ENCODE data around the gene LYPD6B. TPM values are rescaled to one million over a fixed set of nuclear protein-coding genes. Genes with fewer than 3 reads are reported as not detected.

The LYPD6B gene
- polyA plus RNA-seq, 1 experiment: 0.26 TPM

- POLR2A ChIA-PET: no interaction called here
These were observed 220.0 kb downstream of the LYPD6B start for GRCh38 chr2:149258531-149258930.

GRCh38 chr2:149259136-149259535 is 220.6 kb downstream of the LYPD6B start:
- no peaks in the 10 kb centered on the region for H3K27me3 ChIP-seq (ENCODE audit: control insufficient read depth, insufficient read depth, low read length)
- H3K4me3 ChIP-seq (ENCODE audit: low read depth, low read length): no peak overlapping the region
- no peak for TF ChIP-seq CTCF (IDR thresholded peaks at IDR 0.05; ENCODE audit: low read depth, low read length)
- ChIA-PET POLR2A (no interaction called here), CTCF (no interaction called here)
- no peak overlapping the region for H3K27ac ChIP-seq (ENCODE audit: low read depth, low read length)
- no peaks in the 10 kb centered on the region for H3K9me3 ChIP-seq (ENCODE audit: control insufficient read depth, insufficient read depth, low read length)
- no peak for DNase-seq (ENCODE audit: low read depth, low spot score)

More at GRCh38 chr2:149258531-149258930, 220.0 kb downstream of the LYPD6B start:
- DNase-seq (ENCODE audit: low read depth, low spot score): no peak
- Histone ChIP-seq H3K27ac (ENCODE audit: low read depth, low read length) (no peak overlapping the region), H3K27me3 (ENCODE audit: control insufficient read depth, insufficient read depth, low read length) (no peaks in the 10 kb centered on the region), H3K4me3 (ENCODE audit: low read depth, low read length) (no peak overlapping the region), H3K9me3 (ENCODE audit: control insufficient read depth, insufficient read depth, low read length) (no peaks in the 10 kb centered on the region)
- CTCF ChIA-PET: no interaction called here
- no peak for TF ChIP-seq CTCF (IDR thresholded peaks at IDR 0.05; ENCODE audit: low read depth, low read length)

GRCh38 chr2:149261692-149262091 is 223.2 kb downstream of the LYPD6B start:
- ChIA-PET CTCF (no interaction called here), POLR2A (no interaction called here)
- no peak for TF ChIP-seq CTCF (IDR thresholded peaks at IDR 0.05; ENCODE audit: low read depth, low read length)
- H3K27ac ChIP-seq (ENCODE audit: low read depth, low read length): no peak overlapping the region
- H3K27me3 ChIP-seq (ENCODE audit: control insufficient read depth, insufficient read depth, low read length): no peaks in the 10 kb centered on the region
- H3K9me3 ChIP-seq (ENCODE audit: control insufficient read depth, insufficient read depth, low read length): no peaks in the 10 kb centered on the region
- DNase-seq (ENCODE audit: low read depth, low spot score): no peak
- no peak overlapping the region for H3K4me3 ChIP-seq (ENCODE audit: low read depth, low read length)

Other genes starting within 250 kb of the LYPD6B start
- gene KIF5C, start 163.5 kb upstream of the LYPD6B start, polyA plus RNA-seq (2011; rRNA removed): 0.09 and 0.12 TPM in 2 replicates

All from AG04450 (cell line).